Sigmoid colon (tissue), 7 donors: ENCODE data around the gene ZNF254. TPM values are rescaled to one million over a fixed set of nuclear protein-coding genes. Genes with fewer than 3 reads are reported as not detected.

Experiments used
- DNase-seq: peaks from one replicate; pipeline ENCODE4 v3.0.0-alpha.2; 2019
- H3K27ac ChIP-seq, 4 donors: fragments of 200-600 bp; sonication (generic); one replicate each; pipeline ENCODE4 v1.5.1; 2016 to 2019; ENCODE audit warnings: mild to moderate bottlenecking in 1 of 4
- H3K27me3 ChIP-seq, 3 donors: fragments of 200-600 bp; sonication (generic); one replicate each; pipeline ENCODE4 v1.5.1; 2019; ENCODE audit warnings: mild to moderate bottlenecking in 1 of 3
- H3K36me3 ChIP-seq, 4 donors: fragments of 200-600 bp; sonication (generic); one replicate each; pipeline ENCODE4 v1.5.1; 2016 to 2019
- H3K4me1 ChIP-seq, 4 donors: fragments of 200-600 bp; sonication (generic); one replicate each; pipeline ENCODE4 v1.5.1; 2017 to 2019
- H3K4me3 ChIP-seq, 4 donors: fragments of 200-600 bp; sonication (generic); one replicate each; pipeline ENCODE4 v1.5.1; 2017 to 2019; ENCODE audit warnings: mild to moderate bottlenecking in 2 of 4, moderate library complexity in 1 of 4
- H3K9me3 ChIP-seq, 4 donors: fragments of 200-600 bp in 3 of 4; sonication (generic) in 3 of 4; one replicate each; pipeline versions ENCODE4 v1.5.1 to v1.6.1; 2013 to 2019
- CTCF ChIP-seq, 4 experiments: fragments of 450-650 bp in 3 of 4; fragments of 200-600 bp in 1 of 4; IDR thresholded peaks; one replicate each; pipeline ENCODE4 v1.5.1; 2016 to 2019; ENCODE audit warnings: antibody characterized with exemption in 4 of 4, mild to moderate bottlenecking in 3 of 4, moderate library complexity in 2 of 4
- EP300 ChIP-seq, 4 donors: sonication (generic); formaldehyde crosslinking; IDR thresholded peaks; one replicate each; pipeline ENCODE4 v1.6.1; 2017; ENCODE audit warnings: antibody characterized with exemption in 4 of 4
- POLR2A ChIP-seq, 2 donors: fragments of 450-650 bp; IDR thresholded peaks; one replicate each; pipeline ENCODE4 v1.6.1; 2016; ENCODE audit warnings: antibody characterized with exemption in 2 of 2, mild to moderate bottlenecking in 2 of 2, moderate library complexity in 2 of 2
- POLR2AphosphoS5 ChIP-seq, 4 donors: sonication (generic); formaldehyde crosslinking; IDR thresholded peaks; one replicate each; pipeline ENCODE4 v1.6.1; 2017; ENCODE audit warnings: antibody characterized with exemption in 4 of 4
- WGBS, 2 donors: extraction: QIAGEN DNeasy Blood & Tissue Kit; methylation state at CpG; one replicate each; pipeline ENCODE4 v1.1.7; 2013; 5-methylcytosine and 5-hydroxymethylcytosine counted together
- intact Hi-C: fragments of 100-400 bp; cut with DNase I; formaldehyde crosslinking; loops from one replicate; pipeline ENCODE4 v1.15.1; 2023
- polyA plus RNA-seq, 3 donors: library from polyadenylated mRNA; stranded (reverse); fragments of 200-250 nt; gene quantifications; one replicate each; pipeline ENCODE4 v1.2.3, GENCODE V29; 2013
- total RNA-seq, 4 donors: library from RNA; depleted of rRNA; stranded (reverse); fragments of >200 nt; gene quantifications; one replicate each; pipeline ENCODE4 v1.1.0, GENCODE V29; 2016
- donor health status: healthy with polysubstance abuse.
- donor health status: Bipolar disorder and iron deficiency.
- donor health status: healthy.

Gene ZNF254
- total and polyA plus RNA-seq, 7 donors, result 5.5 to 23.0 (median 11.6) TPM

GRCh38 chr19:24140591-24140990 is 53.6 kb downstream of the ZNF254 start:
- no peak for DNase-seq
- no peak overlapping the region for H3K4me3 ChIP-seq
- H3K36me3 ChIP-seq, result peaks cover 0 to 33% (median 3%) of the 10 kb centered on the region in 4 donors
- H3K9me3 ChIP-seq, result peaks cover 3 to 33% (median 16%) of the 10 kb centered on the region in 4 donors
- TF ChIP-seq EP300 (IDR thresholded peaks at IDR 0.05) (no peak), POLR2AphosphoS5 (IDR thresholded peaks at IDR 0.05) (no peak), CTCF (IDR thresholded peaks at IDR 0.05) (no peak)
- H3K27me3 ChIP-seq, result no peaks in the 10 kb centered on the region
- no peak overlapping the region for H3K27ac ChIP-seq
- intact Hi-C loops, result no loop called here
- H3K4me1 ChIP-seq, result no peaks in the 10 kb centered on the region

GRCh38 chr19:24141612-24142011 is 54.6 kb downstream of the ZNF254 start:
- Histone ChIP-seq H3K9me3 (peaks cover 3 to 27% (median 14%) of the 10 kb centered on the region in 4 donors), H3K4me1 (no peaks in the 10 kb centered on the region), H3K27ac (no peak overlapping the region), H3K36me3 (peaks cover 0 to 29% (median 3%) of the 10 kb centered on the region in 4 donors), H3K4me3 (no peak overlapping the region), H3K27me3 (no peaks in the 10 kb centered on the region)
- intact Hi-C loops, result no loop called here
- no peak for TF ChIP-seq CTCF (IDR thresholded peaks at IDR 0.05)
- TF ChIP-seq POLR2AphosphoS5 (IDR thresholded peaks at IDR 0.05), result no peak
- TF ChIP-seq POLR2A (IDR thresholded peaks at IDR 0.05), result no peak
- no peak for TF ChIP-seq EP300 (IDR thresholded peaks at IDR 0.05)
- DNase-seq, result no peak

GRCh38 chr19:24142771-24143170 is 55.8 kb downstream of the ZNF254 start:
- 98% methylated on average over 3 of the region's 3 CpGs for WGBS, 2 donors
- Histone ChIP-seq H3K36me3 (peaks cover 0 to 25% (median 7%) of the 10 kb centered on the region in 4 donors), H3K4me1 (no peaks in the 10 kb centered on the region), H3K4me3 (no peak overlapping the region), H3K27me3 (no peaks in the 10 kb centered on the region), H3K27ac (no peak overlapping the region), H3K9me3 (peaks cover 0 to 18% (median 16%) of the 10 kb centered on the region in 4 donors)
- DNase-seq, result no peak
- no peak for TF ChIP-seq POLR2AphosphoS5 (IDR thresholded peaks at IDR 0.05)
- intact Hi-C loops, result no loop called here

- peaks cover 0 to 22% (median 0%) of the 10 kb centered on the region in 4 donors for H3K9me3 ChIP-seq
- H3K4me1 ChIP-seq, result no peaks in the 10 kb centered on the region
- DNase-seq, result no peak
- intact Hi-C loops, result no loop called here
- H3K27me3 ChIP-seq, result no peaks in the 10 kb centered on the region
- no peak overlapping the region for H3K27ac ChIP-seq
- TF ChIP-seq POLR2A (IDR thresholded peaks at IDR 0.05) (no peak), POLR2AphosphoS5 (IDR thresholded peaks at IDR 0.05) (no peak), EP300 (IDR thresholded peaks at IDR 0.05) (no peak), CTCF (IDR thresholded peaks at IDR 0.05) (no peak)
- 87 to 91% methylated on average over 2 of the region's 2 CpGs for WGBS, 2 donors
- peaks cover 0 to 16% (median 0%) of the 10 kb centered on the region in 4 donors for H3K36me3 ChIP-seq
- no peak overlapping the region for H3K4me3 ChIP-seq
Observed at GRCh38 chr19:24159707-24160106, 72.7 kb downstream of the ZNF254 start.

GRCh38 chr19:24166055-24166454 is 79.1 kb downstream of the ZNF254 start:
- Histone ChIP-seq H3K27me3 (no peaks in the 10 kb centered on the region), H3K36me3 (no peaks in the 10 kb centered on the region), H3K27ac (no peak overlapping the region), H3K4me1 (no peaks in the 10 kb centered on the region), H3K4me3 (no peak overlapping the region), H3K9me3 (peaks cover 0 to 9% (median 0%) of the 10 kb centered on the region in 4 donors)
- TF ChIP-seq EP300 (IDR thresholded peaks at IDR 0.05), result no peak
- TF ChIP-seq POLR2AphosphoS5 (IDR thresholded peaks at IDR 0.05), result no peak
- no peak for TF ChIP-seq POLR2A (IDR thresholded peaks at IDR 0.05)
- TF ChIP-seq CTCF (IDR thresholded peaks at IDR 0.05), result no peak
- intact Hi-C loops, result no loop called here
- WGBS, 2 donors, result 91 to 92% methylated on average over 3 of the region's 3 CpGs
- no peak for DNase-seq
